PFSK-1 (cell line): ENCODE results near the gene CDKL2.

ENCODE experiments used
- FOXP2 ChIP-seq: optimal IDR thresholded peaks from 2 replicates; pipeline ENCODE3; 2011; ENCODE audit warnings: borderline replicate concordance, control low read depth, inconsistent platforms; ENCODE audit not compliant: insufficient read depth; ENCODE audit errors: extremely low read length, extremely low read depth
- POLR2AphosphoS5 ChIP-seq: IDR thresholded peaks from 2 replicates; pipeline ENCODE4 v1.6.1; 2012; ENCODE audit warnings: low read depth, mild to moderate bottlenecking, control low read depth, low read length, moderate library complexity
- REST ChIP-seq, 2 experiments: IDR thresholded peaks; 2 replicates each; pipeline versions ENCODE4 v1.6.1 to v1.8.0; 2011 to 2012; ENCODE audit warnings: low read depth in 2 of 2, low read length in 2 of 2, control low read depth in 1 of 2, inconsistent platforms in 1 of 2, mild to moderate bottlenecking in 1 of 2, moderate library complexity in 1 of 2; ENCODE audit not compliant: insufficient read depth in 1 of 2
- SIN3A ChIP-seq: IDR thresholded peaks from 2 replicates; pipeline ENCODE4 v1.6.1; 2012; ENCODE audit warnings: mild to moderate bottlenecking, low read length, moderate library complexity, borderline replicate concordance; ENCODE audit not compliant: insufficient read depth
- TAF1 ChIP-seq: IDR thresholded peaks from 2 replicates; pipeline ENCODE4 v1.6.1; 2012; ENCODE audit warnings: low read length, control low read depth, borderline replicate concordance; ENCODE audit not compliant: insufficient read depth

- no peak for TF ChIP-seq TAF1
- TF ChIP-seq REST (IDR thresholded peaks at IDR 0.05; ENCODE audit: insufficient read depth in 1 of 2, low read depth in 2 of 2, low read length in 2 of 2), result no peak
- TF ChIP-seq POLR2AphosphoS5, result no peak
- TF ChIP-seq SIN3A, result no peak
- no peak for TF ChIP-seq FOXP2
These were observed 13.8 kb upstream of the CDKL2 start for GRCh38 chr4:75644095-75644494.
